HEK293T (cell line): ENCODE measurements around the gene GPR25.

Experiments used
- BHLHE40 ChIP-seq: fragments of 450-650 bp; IDR thresholded peaks from 2 replicates; pipeline ENCODE4 v1.6.1; 2016; ENCODE audit warnings: mild to moderate bottlenecking, moderate library complexity, borderline replicate concordance
- FOXK2 ChIP-seq: fragments of 450-650 bp; IDR thresholded peaks from 2 replicates; pipeline ENCODE4 v1.6.1; 2016; ENCODE audit warnings: mild to moderate bottlenecking
- HDGF ChIP-seq: fragments of 450-650 bp; IDR thresholded peaks from 2 replicates; pipeline ENCODE4 v1.6.1; 2017; ENCODE audit warnings: antibody characterized with exemption, borderline replicate concordance
- NFRKB ChIP-seq: fragments of 450-650 bp; IDR thresholded peaks from 2 replicates; pipeline ENCODE4 v1.6.1; 2016; ENCODE audit warnings: mild to moderate bottlenecking, moderate library complexity
- SUZ12 ChIP-seq: fragments of 450-650 bp; IDR thresholded peaks from 2 replicates; pipeline ENCODE4 v1.6.1; 2016; ENCODE audit warnings: mild to moderate bottlenecking
- TF ChIP-seq, protein P1 (sequence below): fragments of 450-650 bp; IDR thresholded peaks from 2 replicates; pipeline ENCODE4 v1.6.1; 2016

DNA sequence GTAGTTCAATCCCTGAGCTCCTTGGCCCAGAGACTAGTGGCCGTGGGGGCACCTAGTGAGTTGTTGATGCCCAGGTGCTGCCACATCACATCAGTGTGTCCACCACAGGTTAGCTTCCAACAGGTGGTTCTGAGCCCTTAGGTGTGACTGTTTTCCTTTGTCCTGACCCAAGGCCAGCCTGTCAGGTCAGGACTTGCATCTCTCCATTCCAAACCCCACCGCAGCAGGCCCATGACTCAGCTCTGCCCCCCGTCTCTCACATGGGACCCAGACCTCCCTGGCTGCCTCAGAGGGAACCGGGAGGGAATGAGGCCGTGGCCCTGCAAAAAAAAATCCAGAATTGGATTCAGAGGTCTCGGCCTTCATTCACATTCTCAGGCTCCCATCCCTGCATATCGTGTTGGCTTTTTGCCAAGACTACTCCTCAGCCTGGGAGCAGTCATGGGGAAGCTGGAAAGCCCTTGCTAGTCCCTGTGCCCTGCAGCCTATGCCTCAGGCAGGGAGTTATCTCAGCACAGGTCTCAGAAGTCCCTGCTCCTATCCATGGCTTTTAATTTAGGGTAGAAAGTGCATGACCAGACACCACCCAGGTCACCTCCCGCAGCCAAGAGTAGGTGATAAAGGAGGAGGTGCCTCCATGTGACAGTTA lies 29.1 kb downstream of the GPR25 start:
- TF ChIP-seq HDGF (no peak), NFRKB (no peak), FOXK2 (no peak), SUZ12 (no peak), BHLHE40 (no peak)
- TF ChIP-seq, protein P1, sequence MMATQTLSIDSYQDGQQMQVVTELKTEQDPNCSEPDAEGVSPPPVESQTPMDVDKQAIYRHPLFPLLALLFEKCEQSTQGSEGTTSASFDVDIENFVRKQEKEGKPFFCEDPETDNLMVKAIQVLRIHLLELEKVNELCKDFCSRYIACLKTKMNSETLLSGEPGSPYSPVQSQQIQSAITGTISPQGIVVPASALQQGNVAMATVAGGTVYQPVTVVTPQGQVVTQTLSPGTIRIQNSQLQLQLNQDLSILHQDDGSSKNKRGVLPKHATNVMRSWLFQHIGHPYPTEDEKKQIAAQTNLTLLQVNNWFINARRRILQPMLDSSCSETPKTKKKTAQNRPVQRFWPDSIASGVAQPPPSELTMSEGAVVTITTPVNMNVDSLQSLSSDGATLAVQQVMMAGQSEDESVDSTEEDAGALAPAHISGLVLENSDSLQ: no peak
